GM18502 (cell line): Measurements from ENCODE around the gene ROGDI.
"Not testable (repeated sequence)": the region's sequence is repeated elsewhere in the genome, so short reads cannot be mapped to it uniquely, and the experiment has no call there.

Experiments used
- ATAC-seq: cut with Tn5 transposase; IDR thresholded peaks from one replicate; pipeline ENCODE4 v1.9.1; 2021; ENCODE audit warnings: mild to moderate bottlenecking; ENCODE audit not compliant: unreplicated experiment, poor library complexity

Gene ROGDI

GRCh38 chr16:4795181-4795827 lies 7.1 kb downstream of the ROGDI start, which contains the start of gene SMIM22:
Gene SMIM22 (plus strand): TSS chr16:4795369. CDS start chr16:4795735, 366 bp downstream.
- no peak for ATAC-seq

GRCh38 chr16:4792951-4793513 lies 9.4 kb downstream of the ROGDI start:
- no peak for ATAC-seq

GRCh38 chr16:4790871-4791270 lies 11.6 kb downstream of the ROGDI start:
- no peak for ATAC-seq

- ATAC-seq, result no peak
Observed at GRCh38 chr16:4790261-4790660, 12.2 kb downstream of the ROGDI start.

- ATAC-seq, result no peak
Observed at GRCh38 chr16:4788910-4789309, 13.5 kb downstream of the ROGDI start.

GRCh38 chr16:4788489-4788889 lies 13.9 kb downstream of the ROGDI start:
- no peak for ATAC-seq

GRCh38 chr16:4787627-4788482 lies 14.6 kb downstream of the ROGDI start, which contains the start of gene SEPTIN12:
Gene SEPTIN12 (minus strand): TSS chr16:4788345. CDS start chr16:4787645, 700 bp downstream.
- no peak for ATAC-seq

GRCh38 chr16:4787068-4787467 lies 15.4 kb downstream of the ROGDI start:
- no peak for ATAC-seq

- ATAC-seq, result no peak
Observed at GRCh38 chr16:4785758-4786433, 16.5 kb downstream of the ROGDI start.

- ATAC-seq, result not testable (repeated sequence)
Observed at GRCh38 chr16:4784444-4784987, 17.9 kb downstream of the ROGDI start.

- ATAC-seq, result no peak
Observed at GRCh38 chr16:4783951-4784336, 18.5 kb downstream of the ROGDI start.

GRCh38 chr16:4783251-4783950 lies 19.0 kb downstream of the ROGDI start:
- ATAC-seq, result no peak

GRCh38 chr16:4780235-4780634 lies 22.2 kb downstream of the ROGDI start:
- no peak for ATAC-seq

- no peak for ATAC-seq
Observed at GRCh38 chr16:4778050-4778392, 24.4 kb downstream of the ROGDI start.

- no peak for ATAC-seq
Observed at GRCh38 chr16:4777339-4778049, 24.9 kb downstream of the ROGDI start.

- no peak for ATAC-seq
Observed at GRCh38 chr16:4776141-4776705, 26.2 kb downstream of the ROGDI start.

GRCh38 chr16:4775005-4775404 lies 27.4 kb downstream of the ROGDI start:
- no peak for ATAC-seq

- ATAC-seq, result no peak
Observed at GRCh38 chr16:4772351-4772750, 30.1 kb downstream of the ROGDI start.

- no peak for ATAC-seq
Observed at GRCh38 chr16:4771646-4772045, 30.8 kb downstream of the ROGDI start.
